ENCODE results near the gene TNIP2. TPM values are rescaled to one million over a fixed set of nuclear protein-coding genes. Genes with fewer than 3 reads are reported as not detected.

Gene TNIP2
- total and polyA plus RNA-seq, 2 experiments from 2014 or later, result 40.6 to 55.2 TPM

DNA sequence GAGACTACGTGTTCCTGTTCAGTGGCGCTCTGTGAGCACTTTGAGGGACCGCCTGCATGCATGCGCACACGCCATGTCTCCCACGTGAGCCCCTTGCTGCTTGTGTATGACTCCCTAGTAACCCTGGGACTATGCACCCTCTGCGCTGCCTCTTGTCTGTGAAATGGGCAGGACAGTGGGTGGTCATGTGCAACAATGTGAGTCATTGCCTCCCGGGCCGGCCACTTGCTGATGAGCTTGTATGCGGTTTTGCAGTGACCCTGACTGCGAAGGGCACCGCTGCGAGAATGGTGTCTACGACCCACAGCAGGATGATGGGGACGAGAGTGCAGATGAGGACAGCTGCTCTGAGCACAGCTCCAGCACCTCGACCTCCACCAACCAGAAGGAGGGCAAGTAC, 61.4 kb downstream of the TNIP2 start:
- Histone ChIP-seq H3K9ac (no peak overlapping the region), H3K4me3 (no peak overlapping the region), H3K79me2 (ENCODE audit: insufficient read depth) (peaks cover 6% of the 10 kb centered on the region), H3K27me3 (replicated peaks; ENCODE audit: insufficient read depth) (no peaks in the 10 kb centered on the region), H3K4me1 (ENCODE audit: insufficient read depth) (no peaks in the 10 kb centered on the region), H3K9me2 (ENCODE audit: insufficient read depth) (no peaks in the 10 kb centered on the region), H3K4me2 (ENCODE audit: unreplicated experiment) (no peak overlapping the region), H3K27ac (no peak overlapping the region), H3K36me3 (ENCODE audit: low read depth) (peaks cover 54% of the 10 kb centered on the region; the same call in 1 of the 2 replicates), H2AFZ (no peak overlapping the region), H4K20me1 (ENCODE audit: insufficient read depth) (no peaks in the 10 kb centered on the region), H3F3A (ENCODE audit: insufficient read depth) (no peaks in the 10 kb centered on the region), H3K9me3 (ENCODE audit: low read depth) (no peaks in the 10 kb centered on the region)
- TF ChIP-seq EZH2phosphoT487 (IDR thresholded peaks at IDR 0.05; ENCODE audit: insufficient read depth, low read depth) (no peak), EZH2 (IDR thresholded peaks at IDR 0.05; ENCODE audit: insufficient read depth, poor library complexity, severe bottlenecking) (no peak)
- WGBS, 2 experiments (ENCODE audit: low coverage in 1 of 2, low lambda C conversion rate in 2 of 2, missing lambda C conversion rate in 2 of 2), result 87 to 90% methylated on average over 16 of the region's 16 CpGs
- no peak for DNase-seq
- in situ Hi-C loops (cut with MboI), result no loop called here

DNA sequence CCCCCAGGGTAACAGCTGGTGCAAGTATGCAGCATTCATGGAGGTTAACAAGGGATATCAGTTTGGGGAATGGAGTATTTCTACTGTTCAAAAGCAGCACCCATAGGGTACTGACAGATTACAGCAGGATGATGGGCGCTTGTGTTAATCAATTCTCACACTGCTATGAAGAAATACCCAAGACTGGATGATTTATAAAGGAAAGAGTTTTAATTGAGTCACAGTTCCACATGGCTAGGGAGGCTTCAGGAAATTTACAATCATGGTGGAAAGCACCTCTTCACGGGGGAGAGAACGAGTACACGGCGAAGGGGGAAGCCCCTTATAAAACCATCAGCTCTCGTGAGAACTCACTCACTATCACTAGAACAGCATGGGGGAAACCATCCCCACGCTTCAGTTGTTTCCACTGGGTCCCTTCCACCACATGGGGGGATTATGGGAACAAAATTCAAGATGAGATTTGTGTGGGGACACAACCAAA, 64.1 kb downstream of the TNIP2 start:
- Histone ChIP-seq H3K27ac (no peak overlapping the region), H3K27me3 (replicated peaks; ENCODE audit: insufficient read depth) (no peaks in the 10 kb centered on the region), H3K36me3 (ENCODE audit: low read depth) (peaks cover 47% of the 10 kb centered on the region; the same call in 1 of the 2 replicates), H3F3A (ENCODE audit: insufficient read depth) (no peaks in the 10 kb centered on the region), H2AFZ (no peak overlapping the region), H3K4me2 (ENCODE audit: unreplicated experiment) (no peak overlapping the region), H3K4me3 (no peak overlapping the region), H3K4me1 (ENCODE audit: insufficient read depth) (no peaks in the 10 kb centered on the region), H3K9me2 (ENCODE audit: insufficient read depth) (no peaks in the 10 kb centered on the region), H3K9ac (no peak overlapping the region), H3K9me3 (ENCODE audit: low read depth) (no peaks in the 10 kb centered on the region), H4K20me1 (ENCODE audit: insufficient read depth) (no peaks in the 10 kb centered on the region), H3K79me2 (ENCODE audit: insufficient read depth) (peaks cover 11% of the 10 kb centered on the region)
- no peak for DNase-seq
- in situ Hi-C loops (cut with MboI), result no loop called here
- TF ChIP-seq EZH2 (IDR thresholded peaks at IDR 0.05; ENCODE audit: insufficient read depth, poor library complexity, severe bottlenecking), result no peak
- no peak for TF ChIP-seq EZH2phosphoT487 (IDR thresholded peaks at IDR 0.05; ENCODE audit: insufficient read depth, low read depth)
- WGBS, 2 experiments (ENCODE audit: low coverage in 1 of 2, low lambda C conversion rate in 2 of 2, missing lambda C conversion rate in 2 of 2), result 98% methylated on average over 7 of the region's 7 CpGs

Other genes with a start within 250 kb of the TNIP2 start
- gene FAM193A, start 219.7 kb downstream of the TNIP2 start, total RNA-seq (2014; rRNA removed; shearing (Covaris generic)), result 19.0 TPM in 2 replicates
- gene FAM193A, start 219.7 kb downstream of the TNIP2 start, polyA plus RNA-seq (2016; fragmentation: Nextera tagmentation; extraction: Ambion mirVana), result 3.8 and 5.0 TPM in 2 replicates
- gene SH3BP2, start 36.7 kb upstream of the TNIP2 start, total RNA-seq (2014; rRNA removed; shearing (Covaris generic)), result 31.2 and 46.3 TPM in 2 replicates
- gene SH3BP2, start 36.7 kb upstream of the TNIP2 start, polyA plus RNA-seq (2016; fragmentation: Nextera tagmentation; extraction: Ambion mirVana), result 19.1 and 20.9 TPM in 2 replicates
- 188 and 219 TPM in 2 replicates for gene ADD1, start 87.5 kb upstream of the TNIP2 start, total RNA-seq (2014; rRNA removed; shearing (Covaris generic))
- gene ADD1, start 87.5 kb upstream of the TNIP2 start, polyA plus RNA-seq (2016; fragmentation: Nextera tagmentation; extraction: Ambion mirVana), result 175 and 181 TPM in 2 replicates
- gene NOP14, start 207.1 kb upstream of the TNIP2 start, total RNA-seq (2014; rRNA removed; shearing (Covaris generic)), result 15.9 and 20.6 TPM in 2 replicates
- gene NOP14, start 207.1 kb upstream of the TNIP2 start, polyA plus RNA-seq (2016; fragmentation: Nextera tagmentation; extraction: Ambion mirVana), result 19.3 and 20.5 TPM in 2 replicates
- 5.8 and 7.1 TPM in 2 replicates for gene GRK4, start 207.2 kb upstream of the TNIP2 start, total RNA-seq (2014; rRNA removed; shearing (Covaris generic))
- gene GRK4, start 207.2 kb upstream of the TNIP2 start, polyA plus RNA-seq (2016; fragmentation: Nextera tagmentation; extraction: Ambion mirVana), result 5.1 and 6.5 TPM in 2 replicates